ENCODE data around the gene PCP2.

- no peak for TF ChIP-seq EZH2 (IDR thresholded peaks at IDR 0.05; ENCODE audit: low read length, unreplicated experiment)
- no peak for TF ChIP-seq CTCF (conservative IDR thresholded peaks at IDR 0.05; ENCODE audit: low read depth, low read length)
- TF ChIP-seq EZH2phosphoT487 (IDR thresholded peaks at IDR 0.05; ENCODE audit: borderline replicate concordance, low read length) = no peak
Measured at GRCh38 chr19:7623725-7624603, 9.6 kb downstream of the PCP2 start.
